PC-9 (cell line): ENCODE results near the gene WDR7.

ENCODE experiments used
- EZH2 ChIP-seq: fragments of 200-600 bp; sonication (generic); IDR thresholded peaks from 2 replicates; pipeline ENCODE4 v1.8.0; 2017; ENCODE audit warnings: antibody characterized with exemption, low read depth
- TF ChIP-seq, protein P1 (sequence below): fragments of 200-600 bp; sonication (generic); conservative IDR thresholded peaks from 2 replicates; pipeline ENCODE4 v1.6.1; 2017; ENCODE audit warnings: mixed run types, antibody characterized with exemption, mild to moderate bottlenecking, moderate library complexity

DNA sequence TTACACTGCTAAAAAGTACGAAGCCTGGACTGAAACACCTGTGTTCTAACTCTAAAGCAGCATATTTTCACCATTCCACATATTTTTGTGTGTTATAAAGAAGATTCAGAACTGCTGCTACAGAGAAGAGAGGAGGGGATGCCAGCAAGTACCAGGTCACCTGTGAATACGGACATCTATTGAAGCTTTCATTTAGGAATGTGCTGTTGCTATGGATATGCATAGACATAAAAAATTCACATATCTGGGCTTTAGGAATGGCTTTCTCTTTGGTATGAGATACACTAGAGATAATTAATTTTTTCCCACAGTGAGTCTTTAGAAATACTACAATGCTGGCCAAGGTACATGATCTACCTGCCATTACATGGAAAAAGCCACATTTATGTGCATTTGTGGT lies 238.5 kb downstream of the WDR7 start:
- TF ChIP-seq, protein P1, sequence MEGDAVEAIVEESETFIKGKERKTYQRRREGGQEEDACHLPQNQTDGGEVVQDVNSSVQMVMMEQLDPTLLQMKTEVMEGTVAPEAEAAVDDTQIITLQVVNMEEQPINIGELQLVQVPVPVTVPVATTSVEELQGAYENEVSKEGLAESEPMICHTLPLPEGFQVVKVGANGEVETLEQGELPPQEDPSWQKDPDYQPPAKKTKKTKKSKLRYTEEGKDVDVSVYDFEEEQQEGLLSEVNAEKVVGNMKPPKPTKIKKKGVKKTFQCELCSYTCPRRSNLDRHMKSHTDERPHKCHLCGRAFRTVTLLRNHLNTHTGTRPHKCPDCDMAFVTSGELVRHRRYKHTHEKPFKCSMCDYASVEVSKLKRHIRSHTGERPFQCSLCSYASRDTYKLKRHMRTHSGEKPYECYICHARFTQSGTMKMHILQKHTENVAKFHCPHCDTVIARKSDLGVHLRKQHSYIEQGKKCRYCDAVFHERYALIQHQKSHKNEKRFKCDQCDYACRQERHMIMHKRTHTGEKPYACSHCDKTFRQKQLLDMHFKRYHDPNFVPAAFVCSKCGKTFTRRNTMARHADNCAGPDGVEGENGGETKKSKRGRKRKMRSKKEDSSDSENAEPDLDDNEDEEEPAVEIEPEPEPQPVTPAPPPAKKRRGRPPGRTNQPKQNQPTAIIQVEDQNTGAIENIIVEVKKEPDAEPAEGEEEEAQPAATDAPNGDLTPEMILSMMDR = no peak
- TF ChIP-seq EZH2 = no peak
